Endothelial cell of umbilical vein (primary cell): Measurements from ENCODE around the gene MAEA. TPM values are rescaled to one million over a fixed set of nuclear protein-coding genes. Genes with fewer than 3 reads are reported as not detected.

Experiments used
- BruUV-seq: library from RNA; stranded (reverse); fragments of 400-500 nt; replicated peaks from 2 replicates; lab custom pipeline; 2021; lab: Mats Ljungman, UMichigan
- CTCF ChIA-PET: fragments of 300-600, 350-600 bp; sonication (Branson Sonifier 250); formaldehyde crosslinking; loops from one replicate; lab custom pipeline; 2021; ENCODE audit warnings: antibody characterized with exemption, inconsistent platforms; lab: Charles Lee
- POLR2A ChIA-PET: fragments of 300-600, 350-600 bp; sonication (Branson Sonifier 250); formaldehyde crosslinking; loops from one replicate; lab custom pipeline; 2021; ENCODE audit warnings: antibody characterized with exemption, inconsistent platforms; lab: Charles Lee
- DNase-seq: peaks from one replicate; pipeline ENCODE4 v3.0.0-alpha.2; 2011; ENCODE audit warnings: low read depth, low spot score
- FAIRE-seq: peaks from 2 replicates; lab custom pipeline; 2011; peaks lifted over from hg19 to GRCh38; lab: Jason Lieb, UNC
- H2AFZ ChIP-seq: 2 replicates; pipeline ENCODE4 v1.6.0; 2012; ENCODE audit warnings: low read depth, low read length, control low read depth, inconsistent platforms
- H3K27ac ChIP-seq: 2 replicates; pipeline ENCODE4 v1.5.1; 2011; ENCODE audit warnings: low read depth, mild to moderate bottlenecking, control low read depth, low read length, moderate library complexity; ENCODE audit not compliant: insufficient read depth
- H3K27me3 ChIP-seq, 2 experiments: 2 replicates each; pipeline versions ENCODE4 v1.6.0 to v1.6.1; 2011; ENCODE audit warnings: low read length in 2 of 2, mixed read lengths in 1 of 2; ENCODE audit not compliant: control insufficient read depth in 2 of 2, insufficient read depth in 2 of 2
- H3K36me3 ChIP-seq, 2 experiments: 2 replicates in 1 of 2; 3 replicates in 1 of 2; pipeline ENCODE4 v1.5.1; 2011; ENCODE audit warnings: low read length in 2 of 2, mild to moderate bottlenecking in 1 of 2, moderate library complexity in 1 of 2; ENCODE audit not compliant: control insufficient read depth in 2 of 2, insufficient read depth in 2 of 2; ENCODE audit errors: extremely low read depth in 1 of 2
- H3K4me1 ChIP-seq: 3 replicates; pipeline ENCODE4 v1.5.1; 2011; ENCODE audit warnings: mild to moderate bottlenecking, low read length; ENCODE audit not compliant: control insufficient read depth, insufficient read depth; ENCODE audit errors: extremely low read depth
- H3K4me2 ChIP-seq: 2 replicates; pipeline ENCODE4 v1.6.1; 2011; ENCODE audit warnings: low read length, control low read depth, mixed read lengths; ENCODE audit not compliant: insufficient read depth
- H3K4me3 ChIP-seq, 3 experiments: fragments of 200-600 bp in 1 of 3; sonication (generic), shearing (Covaris generic) in 1 of 3; replicated peaks in 1 of 3; 2 replicates each; pipeline ENCODE4 v1.5.1; 2011 to 2016; ENCODE audit warnings: control low read depth in 3 of 3, low read length in 3 of 3, mild to moderate bottlenecking in 2 of 3, inconsistent platforms in 1 of 3, low read depth in 1 of 3, moderate library complexity in 1 of 3; ENCODE audit not compliant: insufficient read depth in 1 of 3
- H3K79me2 ChIP-seq: 2 replicates; pipeline ENCODE4 v1.6.0; 2012; ENCODE audit warnings: low read length, inconsistent platforms; ENCODE audit not compliant: control insufficient read depth, insufficient read depth
- H3K9ac ChIP-seq: replicated peaks from 2 replicates; pipeline ENCODE3; 2011; ENCODE audit warnings: low read length, control low read depth; ENCODE audit not compliant: insufficient read depth; ENCODE audit errors: extremely low read depth
- H3K9me1 ChIP-seq: replicated peaks from 3 replicates; pipeline ENCODE4 v1.6.0; 2011; ENCODE audit warnings: mild to moderate bottlenecking, low read length; ENCODE audit not compliant: control insufficient read depth, insufficient read depth; ENCODE audit errors: extremely low read depth
- H3K9me3 ChIP-seq: replicated peaks from 2 replicates; pipeline ENCODE4 v1.5.1; 2012; ENCODE audit warnings: low read length, inconsistent platforms; ENCODE audit not compliant: control insufficient read depth, insufficient read depth
- H4K20me1 ChIP-seq: replicated peaks from 2 replicates; pipeline ENCODE3; 2011; ENCODE audit warnings: mild to moderate bottlenecking, low read length; ENCODE audit not compliant: control insufficient read depth, insufficient read depth; ENCODE audit errors: extremely low read depth
- EZH2 ChIP-seq: IDR thresholded peaks from 2 replicates; pipeline ENCODE4 v1.6.1; 2012; ENCODE audit warnings: borderline replicate concordance, low read depth, mild to moderate bottlenecking, moderate library complexity, low read length, inconsistent platforms; ENCODE audit not compliant: severe bottlenecking
- FOS ChIP-seq: IDR thresholded peaks from 2 replicates; pipeline ENCODE4 v1.6.1; 2011; ENCODE audit warnings: mild to moderate bottlenecking, low read length, moderate library complexity, borderline replicate concordance; ENCODE audit not compliant: insufficient read depth
- GATA2 ChIP-seq: IDR thresholded peaks from 2 replicates; pipeline ENCODE4 v1.7.0; 2011; ENCODE audit warnings: low read depth, mild to moderate bottlenecking, moderate library complexity, mixed read lengths, low read length; ENCODE audit not compliant: insufficient read length, insufficient read depth
- JUN ChIP-seq: IDR thresholded peaks from 2 replicates; pipeline ENCODE4 v1.6.1; 2011; ENCODE audit warnings: borderline replicate concordance, low read depth; ENCODE audit not compliant: insufficient read length, insufficient read depth
- MYC ChIP-seq: IDR thresholded peaks from one replicate; pipeline ENCODE4 v1.6.1; 2011; ENCODE audit warnings: mild to moderate bottlenecking, low read depth, low read length
- POLR2A ChIP-seq: IDR thresholded peaks from 2 replicates; pipeline ENCODE4 v1.6.1; 2012; ENCODE audit warnings: low read depth, mild to moderate bottlenecking, control low read depth, low read length
- POLR2AphosphoS5 ChIP-seq: IDR thresholded peaks from 2 replicates; pipeline ENCODE4 v1.6.1; 2012; ENCODE audit warnings: low read depth, mild to moderate bottlenecking, control low read depth, low read length, moderate library complexity; ENCODE audit not compliant: insufficient read depth
- dilution Hi-C: fragments of 300-500 bp; cut with MboI; formaldehyde crosslinking; loops from one replicate; pipeline ENCODE4 v1.15.0; 2019; ENCODE audit warnings: low sequenced_read_pairs; ENCODE audit not compliant: extremely low pct_ligation_motif_present
- intact Hi-C: fragments of 100-400 bp; cut with micrococcal nuclease; formaldehyde crosslinking; loops from one replicate; pipeline ENCODE4 v1.10.0; 2022
- polyA plus RNA-seq, 4 experiments: library from polyadenylated mRNA; depleted of rRNA in 3 of 4; stranded (reverse) in 3 of 4; unstranded in 1 of 4; fragments of >200 nt; gene quantifications; 2 replicates each; pipeline versions ENCODE4 v1.2.1 to v1.2.3, GENCODE V29; 2011 to 2012; ENCODE audit warnings: missing spikeins in 1 of 4
- total RNA-seq: library from RNA; stranded (reverse); gene quantifications from 2 replicates; pipeline ENCODE4 v1.2.3, GENCODE V29; 2021
- TF ChIP-seq, protein P1 (sequence below): IDR thresholded peaks from 2 replicates; pipeline ENCODE4 v1.6.1; 2011; ENCODE audit not compliant: insufficient read depth, insufficient read length
- TF ChIP-seq, protein P2 (sequence below), 2 donors: IDR thresholded peaks; 1 replicate in 1 of 2; 2 replicates in 1 of 2; pipeline ENCODE4 v1.5.1; 2011; ENCODE audit warnings: low read length in 2 of 2, mild to moderate bottlenecking in 2 of 2, moderate library complexity in 2 of 2, control low read depth in 1 of 2, inconsistent platforms in 1 of 2, low read depth in 1 of 2; ENCODE audit not compliant: insufficient read depth in 1 of 2; ENCODE audit errors: extremely low read depth in 1 of 2

MAEA gene
- total and polyA plus RNA-seq, 2 donors (not counting 3 experiments of a cell fraction or from before 2014, with no cell fraction given), result 66.0 to 108 TPM

DNA sequence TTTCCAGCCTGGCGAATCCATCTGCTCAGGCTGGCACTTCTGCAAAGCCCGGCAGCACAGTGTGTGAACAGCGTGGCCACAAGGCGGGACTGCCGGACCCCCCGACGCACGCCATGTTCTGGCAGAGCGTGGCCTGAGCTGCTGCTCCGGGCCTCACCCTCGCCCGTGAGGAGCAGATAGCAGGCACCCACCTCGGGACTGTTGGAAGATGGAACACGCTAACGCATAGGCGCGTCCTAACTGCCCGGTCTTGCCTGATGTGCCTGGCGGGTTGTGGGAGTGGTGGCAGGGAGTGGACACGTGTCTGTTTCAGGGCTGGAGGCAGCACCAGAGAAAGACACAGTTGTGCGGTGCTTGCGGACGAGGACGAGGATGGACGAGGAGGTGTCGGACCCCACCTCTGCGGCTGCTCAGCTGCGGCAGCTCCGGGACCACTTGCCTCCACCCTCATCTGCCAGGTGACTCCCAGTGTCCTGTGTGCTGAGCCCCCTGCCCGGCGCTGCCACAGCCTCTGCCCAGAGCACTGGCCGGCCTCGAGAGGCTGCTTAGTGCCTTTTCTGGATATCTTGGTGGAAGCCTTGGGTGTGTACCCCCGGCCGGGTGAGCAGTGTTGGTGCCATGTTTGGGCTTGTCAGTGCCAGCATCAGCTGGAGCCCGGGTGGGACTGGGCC is 85.5 kb downstream of the MAEA start:
- no peak for TF ChIP-seq GATA2
- TF ChIP-seq POLR2A, result no peak
- TF ChIP-seq POLR2AphosphoS5, result no peak
- TF ChIP-seq, protein P1, sequence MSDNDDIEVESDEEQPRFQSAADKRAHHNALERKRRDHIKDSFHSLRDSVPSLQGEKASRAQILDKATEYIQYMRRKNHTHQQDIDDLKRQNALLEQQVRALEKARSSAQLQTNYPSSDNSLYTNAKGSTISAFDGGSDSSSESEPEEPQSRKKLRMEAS, result no peak
- TF ChIP-seq JUN, result no peak
- DNase-seq (no peak), FAIRE-seq (no peak)
- Histone ChIP-seq H3K9me3 (no peaks in the 10 kb centered on the region), H3K27ac (no peak overlapping the region), H3K4me2 (no peak overlapping the region), H3K9ac (no peak overlapping the region), H3K27me3 (no peaks in the 10 kb centered on the region), H4K20me1 (no peaks in the 10 kb centered on the region), H3K9me1 (no peaks in the 10 kb centered on the region), H3K4me1 (no peaks in the 10 kb centered on the region), H3K79me2 (no peaks in the 10 kb centered on the region), H2AFZ (no peak overlapping the region), H3K4me3 (no peak overlapping the region), H3K36me3 (no peaks in the 10 kb centered on the region)
- intact Hi-C loops (no loop called here), dilution Hi-C loops (no loop called here)
- CTCF ChIA-PET, result no interaction called here
- POLR2A ChIA-PET, result no interaction called here
- BruUV-seq, result no TSS peak

DNA sequence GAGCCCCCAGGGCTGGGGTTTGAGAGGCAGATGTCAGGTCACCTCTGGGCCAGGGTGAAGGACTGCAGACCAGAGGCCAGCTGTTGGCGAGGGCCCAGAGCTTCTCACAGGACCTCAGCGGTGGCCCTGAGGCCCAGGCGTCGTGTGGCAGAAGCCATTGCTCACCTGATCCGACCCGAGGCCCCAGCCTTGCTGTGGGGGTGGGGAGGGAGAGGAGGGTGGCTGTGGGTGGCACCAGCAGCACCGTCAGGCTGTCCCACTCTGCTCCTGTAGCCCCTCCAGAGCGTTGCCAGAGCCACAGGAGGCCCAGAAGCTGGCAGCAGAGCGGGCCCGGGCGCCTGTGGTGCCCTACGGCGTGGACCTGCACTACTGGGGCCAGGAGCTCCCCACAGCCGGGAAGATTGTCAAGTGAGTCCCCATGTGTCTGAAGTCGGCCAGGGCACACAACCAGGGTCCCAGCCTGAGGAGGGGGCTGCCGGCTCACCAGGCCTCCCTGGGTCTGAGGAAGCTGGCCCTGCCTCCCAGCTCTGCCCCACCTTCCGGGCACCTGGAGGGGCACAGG is 86.2 kb downstream of the MAEA start:
- no peaks in the 10 kb centered on the region for H3K36me3 ChIP-seq
- H2AFZ ChIP-seq, result no peak overlapping the region
- CTCF ChIA-PET, result interaction anchor here (0.7 kb wide), 1 partner anchor 20 kb away, joined by 3 read pairs; no protein-coding TSS in a partner anchor
- no TSS peak for BruUV-seq
- no peaks in the 10 kb centered on the region for H3K9me1 ChIP-seq
- FAIRE-seq (no peak), DNase-seq (no peak)
- TF ChIP-seq EZH2 (no peak), POLR2AphosphoS5 (no peak), FOS (no peak), POLR2A (no peak), MYC (no peak), GATA2 (no peak), JUN (no peak)
- TF ChIP-seq, protein P1, result no peak
- TF ChIP-seq, protein P2, sequence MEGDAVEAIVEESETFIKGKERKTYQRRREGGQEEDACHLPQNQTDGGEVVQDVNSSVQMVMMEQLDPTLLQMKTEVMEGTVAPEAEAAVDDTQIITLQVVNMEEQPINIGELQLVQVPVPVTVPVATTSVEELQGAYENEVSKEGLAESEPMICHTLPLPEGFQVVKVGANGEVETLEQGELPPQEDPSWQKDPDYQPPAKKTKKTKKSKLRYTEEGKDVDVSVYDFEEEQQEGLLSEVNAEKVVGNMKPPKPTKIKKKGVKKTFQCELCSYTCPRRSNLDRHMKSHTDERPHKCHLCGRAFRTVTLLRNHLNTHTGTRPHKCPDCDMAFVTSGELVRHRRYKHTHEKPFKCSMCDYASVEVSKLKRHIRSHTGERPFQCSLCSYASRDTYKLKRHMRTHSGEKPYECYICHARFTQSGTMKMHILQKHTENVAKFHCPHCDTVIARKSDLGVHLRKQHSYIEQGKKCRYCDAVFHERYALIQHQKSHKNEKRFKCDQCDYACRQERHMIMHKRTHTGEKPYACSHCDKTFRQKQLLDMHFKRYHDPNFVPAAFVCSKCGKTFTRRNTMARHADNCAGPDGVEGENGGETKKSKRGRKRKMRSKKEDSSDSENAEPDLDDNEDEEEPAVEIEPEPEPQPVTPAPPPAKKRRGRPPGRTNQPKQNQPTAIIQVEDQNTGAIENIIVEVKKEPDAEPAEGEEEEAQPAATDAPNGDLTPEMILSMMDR (IDR thresholded peaks at IDR 0.05; ENCODE audit: extremely low read depth in 1 of 2, insufficient read depth in 1 of 2, low read depth in 1 of 2, low read length in 2 of 2), result no peak
- dilution Hi-C loops (no loop called here), intact Hi-C loops (no loop called here)
- H3K27ac ChIP-seq, result no peak overlapping the region
- H4K20me1 ChIP-seq, result no peaks in the 10 kb centered on the region
- no peak overlapping the region for H3K4me2 ChIP-seq
- no peaks in the 10 kb centered on the region for H3K79me2 ChIP-seq
- no peaks in the 10 kb centered on the region for H3K4me1 ChIP-seq
- H3K9ac ChIP-seq, result no peak overlapping the region
- POLR2A ChIA-PET, result no interaction called here
- no peaks in the 10 kb centered on the region for H3K27me3 ChIP-seq
- no peak overlapping the region for H3K4me3 ChIP-seq
- H3K9me3 ChIP-seq, result no peaks in the 10 kb centered on the region
